Mammary microvascular endothelial cell (primary cell): ENCODE results near the gene PVRIG. TPM values are rescaled to one million over a fixed set of nuclear protein-coding genes. Genes with fewer than 3 reads are reported as not detected.

Experiments used
- total RNA-seq: library from RNA; depleted of rRNA; stranded (reverse); fragments of >200 nt; gene quantifications from 2 replicates; pipeline ENCODE4 v1.2.3, GENCODE V29; 2015

The PVRIG gene
- not detected in 2 replicates for total RNA-seq

DNA sequence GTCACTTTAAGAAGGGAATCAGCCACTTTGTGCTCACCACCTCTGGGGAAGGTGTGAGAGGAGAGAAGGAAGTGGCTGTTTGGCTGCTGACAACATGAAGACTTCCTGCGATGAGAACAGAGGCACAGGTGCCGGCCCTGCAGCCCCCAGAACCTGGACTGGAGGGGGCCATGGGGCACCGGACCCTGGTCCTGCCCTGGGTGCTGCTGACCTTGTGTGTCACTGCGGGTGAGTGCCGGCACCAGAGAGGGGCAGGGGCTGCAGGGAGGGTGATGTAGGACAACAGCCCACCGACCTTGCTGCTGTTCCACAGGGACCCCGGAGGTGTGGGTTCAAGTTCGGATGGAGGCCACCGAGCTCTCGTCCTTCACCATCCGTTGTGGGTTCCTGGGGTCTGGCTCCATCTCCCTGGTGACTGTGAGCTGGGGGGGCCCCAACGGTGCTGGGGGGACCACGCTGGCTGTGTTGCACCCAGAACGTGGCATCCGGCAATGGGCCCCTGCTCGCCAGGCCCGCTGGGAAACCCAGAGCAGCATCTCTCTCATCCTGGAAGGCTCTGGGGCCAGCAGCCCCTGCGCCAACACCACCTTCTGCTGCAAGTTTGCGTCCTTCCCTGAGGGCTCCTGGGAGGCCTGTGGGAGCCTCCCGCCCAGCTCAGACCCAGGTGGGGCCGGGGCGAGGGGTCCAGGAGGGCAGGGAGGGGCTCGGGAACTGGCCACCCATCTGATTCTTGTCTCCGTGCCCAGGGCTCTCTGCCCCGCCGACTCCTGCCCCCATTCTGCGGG, at the start of gene PVRIG:
Gene PVRIG, plus strand, starts transcription at position 149 of the 785 bp plus-strand sequence. Its CDS starts 22 bp downstream, at position 171.

DNA sequence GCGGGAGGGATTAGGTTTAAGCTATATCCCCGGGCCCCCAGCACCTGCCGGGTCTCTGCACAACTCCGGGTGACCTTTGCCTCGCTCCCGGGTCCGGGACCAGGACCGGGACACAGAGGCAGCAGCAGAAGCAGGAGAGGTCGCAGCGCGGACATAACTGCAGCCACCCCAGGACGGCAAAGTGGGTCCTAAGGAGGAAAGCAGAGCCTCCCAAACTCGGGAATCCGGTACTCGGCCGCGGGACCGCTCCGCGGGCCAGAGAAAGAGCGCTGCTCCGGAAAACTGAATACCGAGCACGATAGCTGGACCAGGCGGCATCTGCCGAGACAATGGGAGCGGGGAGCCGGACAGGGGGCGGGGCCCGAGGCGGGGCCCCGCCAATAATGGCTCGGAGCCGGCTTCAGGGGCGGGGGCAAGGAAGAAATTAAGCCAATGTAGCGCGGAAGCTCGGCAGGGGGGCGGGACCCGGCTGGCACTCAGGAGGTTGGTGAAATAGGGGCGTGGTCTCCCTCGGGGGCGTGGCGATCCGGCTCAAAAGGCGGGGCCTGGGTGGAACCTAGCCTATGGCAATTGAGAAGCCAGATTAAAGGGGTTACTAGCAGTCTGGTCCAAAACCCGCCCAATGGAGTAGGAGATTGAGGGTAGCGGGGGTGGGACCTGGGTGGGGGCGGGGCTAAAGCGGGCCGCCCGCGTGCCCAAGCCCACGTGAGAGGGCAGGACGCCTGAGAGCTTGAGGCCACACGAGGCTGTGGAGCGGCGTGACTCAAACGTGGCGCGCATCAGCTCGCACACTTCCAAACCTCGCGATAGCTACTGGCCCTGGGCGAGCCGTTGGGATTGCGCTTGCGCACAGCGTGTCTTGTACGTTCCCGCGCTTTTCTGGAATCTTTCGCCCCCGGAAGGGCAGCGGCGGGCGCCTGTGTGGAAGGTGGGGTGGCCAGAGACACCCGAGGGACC, 42.4 kb upstream of the PVRIG start, which contains the start of the genes GPC2 and STAG3:
Gene GPC2, minus strand, starts transcription at position 337 of the 957 bp plus-strand sequence. Its CDS starts 182 bp downstream, at position 155.
Gene STAG3, plus strand, starts transcription at position 874 of the 957 bp plus-strand sequence. CDS start 2,639 bp downstream, outside the sequence.

Other genes starting within 250 kb of the PVRIG start
- not detected in 2 replicates for gene AZGP1, start 243.9 kb upstream of the PVRIG start, total RNA-seq
- 11.3 and 13.6 TPM in 2 replicates for gene ZKSCAN1, start 204.4 kb upstream of the PVRIG start, total RNA-seq
- 6.1 and 8.3 TPM in 2 replicates for gene ZSCAN21, start 170.2 kb upstream of the PVRIG start, total RNA-seq
- gene ZNF3, start 138.2 kb upstream of the PVRIG start, total RNA-seq, result 19.1 and 21.1 TPM in 2 replicates
- gene COPS6, start 131.0 kb upstream of the PVRIG start, total RNA-seq, result 102 and 125 TPM in 2 replicates
- 149 and 155 TPM in 2 replicates for gene MCM7, start 118.6 kb upstream of the PVRIG start, total RNA-seq
- gene AP4M1, start 118.3 kb upstream of the PVRIG start, total RNA-seq, result 16.1 and 18.5 TPM in 2 replicates
- 56.0 and 63.9 TPM in 2 replicates for gene TAF6, start 100.6 kb upstream of the PVRIG start, total RNA-seq
- 23.8 and 25.7 TPM in 2 replicates for gene CNPY4, start 100.3 kb upstream of the PVRIG start, total RNA-seq
- gene MBLAC1, start 93.0 kb upstream of the PVRIG start, total RNA-seq, result 4.7 and 5.0 TPM in 2 replicates
- 184 and 224 TPM in 2 replicates for gene LAMTOR4, start 71.0 kb upstream of the PVRIG start, total RNA-seq
- 4.7 and 6.3 TPM in 2 replicates for gene TRAPPC14, start 61.2 kb upstream of the PVRIG start, total RNA-seq
- 2.7 and 3.9 TPM in 2 replicates for gene GAL3ST4, start 51.3 kb upstream of the PVRIG start, total RNA-seq
- gene GPC2, start 42.6 kb upstream of the PVRIG start, total RNA-seq, result 0.89 and 1.00 TPM in 2 replicates
- gene STAG3, start 42.0 kb upstream of the PVRIG start, total RNA-seq, result 0.10 and 0.13 TPM in 2 replicates
- gene SPDYE3, start 87.8 kb downstream of the PVRIG start, total RNA-seq, result 0.05 TPM in 1 of 2 replicates, not detected in the other
- gene PILRB, start 138.2 kb downstream of the PVRIG start, total RNA-seq, result 14.1 and 18.6 TPM in 2 replicates
- gene PILRA, start 153.5 kb downstream of the PVRIG start, total RNA-seq, result not detected in 2 replicates
- gene ZCWPW1, start 208.8 kb downstream of the PVRIG start, total RNA-seq, result 0.60 and 0.98 TPM in 2 replicates
- 38.4 and 42.4 TPM in 2 replicates for gene MEPCE, start 209.9 kb downstream of the PVRIG start, total RNA-seq
- gene PPP1R35, start 216.5 kb downstream of the PVRIG start, total RNA-seq, result 26.4 and 38.2 TPM in 2 replicates
- gene SPACDR, start 244.3 kb downstream of the PVRIG start, total RNA-seq, result 0.87 and 3.4 TPM in 2 replicates